PC-9 (cell line): ENCODE data around the gene SORCS2. TPM values are rescaled to one million over a fixed set of nuclear protein-coding genes. Genes with fewer than 3 reads are reported as not detected.

Source experiments
- BruUV-seq: library from RNA; stranded (reverse); fragments of 400-500 nt; replicated peaks from 2 replicates; lab custom pipeline; 2021; lab: Mats Ljungman, UMichigan
- CTCF ChIA-PET: fragments of 300-600 bp; sonication (Branson Sonifier 250); formaldehyde crosslinking; loops from one replicate; lab custom pipeline; 2022; ENCODE audit warnings: antibody characterized with exemption; lab: Charles Lee
- POLR2A ChIA-PET: fragments of 300-600 bp; sonication (Branson Sonifier 250); formaldehyde crosslinking; loops from one replicate; lab custom pipeline; 2022; ENCODE audit warnings: antibody characterized with exemption; ENCODE audit not compliant: unreplicated experiment; lab: Charles Lee
- DNase-seq, 2 experiments: peaks; one replicate each; pipeline versions ENCODE4 v3.0.0 to v3.0.0-alpha.2; 2015 to 2022; ENCODE audit warnings: mixed read lengths in 1 of 2
- H2AFZ ChIP-seq: fragments of 200-600 bp; sonication (generic); 2 replicates; pipeline ENCODE4 v1.8.1; 2017; ENCODE audit warnings: antibody characterized with exemption
- H3F3A ChIP-seq: fragments of 200-600 bp; sonication (generic); 2 replicates; pipeline ENCODE4 v1.8.1; 2017; ENCODE audit warnings: antibody characterized with exemption, mild to moderate bottlenecking, low read depth; ENCODE audit not compliant: insufficient read depth
- H3K27ac ChIP-seq: fragments of 200-600 bp; sonication (generic); 2 replicates; pipeline ENCODE4 v1.6.1; 2016; ENCODE audit warnings: mixed run types
- H3K27me3 ChIP-seq: fragments of 200-600 bp; sonication (generic); 2 replicates; pipeline ENCODE4 v1.6.1; 2016; ENCODE audit warnings: low read depth, mixed run types; ENCODE audit not compliant: insufficient read depth
- H3K36me3 ChIP-seq: fragments of 200-600 bp; sonication (generic); 2 replicates; pipeline ENCODE4 v1.6.1; 2016; ENCODE audit warnings: low read depth, mixed run types
- H3K4me1 ChIP-seq: fragments of 200-600 bp; sonication (generic); replicated peaks from 2 replicates; pipeline ENCODE4 v1.6.1; 2016; ENCODE audit warnings: mixed run types; ENCODE audit not compliant: insufficient read depth
- H3K4me2 ChIP-seq: fragments of 200-600 bp; sonication (generic); 2 replicates; pipeline ENCODE4 v1.6.1; 2017; ENCODE audit warnings: mixed run types
- H3K4me3 ChIP-seq: fragments of 200-600 bp; sonication (generic); 2 replicates; pipeline ENCODE4 v1.6.1; 2016; ENCODE audit warnings: mixed run types
- H3K79me2 ChIP-seq: fragments of 200-600 bp; sonication (generic); 2 replicates; pipeline ENCODE4 v1.6.1; 2017; ENCODE audit warnings: low read depth, mixed run types
- H3K9me2 ChIP-seq: fragments of 200-600 bp; sonication (generic); 2 replicates; pipeline ENCODE4 v1.8.1; 2017; ENCODE audit warnings: mild to moderate bottlenecking; ENCODE audit not compliant: insufficient read depth
- H3K9me3 ChIP-seq: fragments of 200-600 bp; sonication (generic); 2 replicates; pipeline ENCODE4 v1.8.1; 2016; ENCODE audit warnings: low read depth; ENCODE audit not compliant: insufficient read depth
- H4K20me1 ChIP-seq: fragments of 200-600 bp; sonication (generic); 2 replicates; pipeline ENCODE4 v1.8.1; 2017; ENCODE audit not compliant: insufficient read depth
- EZH2 ChIP-seq: fragments of 200-600 bp; sonication (generic); IDR thresholded peaks from 2 replicates; pipeline ENCODE4 v1.8.0; 2017; ENCODE audit warnings: antibody characterized with exemption, low read depth
- intact Hi-C: fragments of 100-400 bp; cut with micrococcal nuclease; formaldehyde crosslinking; loops from one replicate; pipeline ENCODE4 v1.10.0; 2022; ENCODE audit not compliant: unreplicated experiment
- total RNA-seq: library from RNA; stranded (reverse); gene quantifications from 2 replicates; pipeline ENCODE4 v1.2.3, GENCODE V29; 2021
- TF ChIP-seq, protein P1 (sequence below): fragments of 200-600 bp; sonication (generic); conservative IDR thresholded peaks from 2 replicates; pipeline ENCODE4 v1.6.1; 2017; ENCODE audit warnings: mixed run types, antibody characterized with exemption, mild to moderate bottlenecking, moderate library complexity

Gene SORCS2
- total RNA-seq, 1 experiment from 2014 or later, result 25.8 TPM

DNA sequence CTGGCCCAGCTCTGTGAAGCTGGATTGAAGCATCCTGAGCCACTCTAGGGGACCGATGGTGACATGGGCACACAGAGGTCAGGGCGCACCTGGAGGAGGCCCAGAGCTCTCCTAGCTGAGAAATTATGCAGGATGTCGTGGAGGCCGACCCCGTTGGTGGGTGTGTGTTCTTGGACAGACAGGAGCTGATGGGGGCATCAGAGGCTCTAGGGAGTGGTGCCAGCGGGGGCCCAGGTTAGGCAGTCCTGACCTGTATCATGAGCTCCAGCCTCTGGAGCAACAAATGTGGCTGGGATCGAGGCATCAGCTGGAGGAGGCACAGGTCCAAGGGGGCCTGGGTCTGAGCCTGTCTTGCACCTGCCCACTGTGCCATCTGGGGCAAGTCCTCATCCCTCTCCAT, 367.0 kb downstream of the SORCS2 start:
- Histone ChIP-seq H3K27ac (no peak overlapping the region), H3K27me3 (no peaks in the 10 kb centered on the region), H2AFZ (no peak overlapping the region), H3K79me2 (no peaks in the 10 kb centered on the region), H3K4me2 (no peak overlapping the region), H3K4me1 (no peaks in the 10 kb centered on the region), H3F3A (no peaks in the 10 kb centered on the region), H3K36me3 (no peaks in the 10 kb centered on the region), H3K4me3 (no peak overlapping the region), H4K20me1 (no peaks in the 10 kb centered on the region), H3K9me3 (no peaks in the 10 kb centered on the region), H3K9me2 (no peaks in the 10 kb centered on the region)
- DNase-seq, result no peak
- intact Hi-C loops, result no loop called here
- ChIA-PET POLR2A (no interaction called here), CTCF (no interaction called here)
- no TSS peak for BruUV-seq
- TF ChIP-seq EZH2, result no peak
- TF ChIP-seq, protein P1, sequence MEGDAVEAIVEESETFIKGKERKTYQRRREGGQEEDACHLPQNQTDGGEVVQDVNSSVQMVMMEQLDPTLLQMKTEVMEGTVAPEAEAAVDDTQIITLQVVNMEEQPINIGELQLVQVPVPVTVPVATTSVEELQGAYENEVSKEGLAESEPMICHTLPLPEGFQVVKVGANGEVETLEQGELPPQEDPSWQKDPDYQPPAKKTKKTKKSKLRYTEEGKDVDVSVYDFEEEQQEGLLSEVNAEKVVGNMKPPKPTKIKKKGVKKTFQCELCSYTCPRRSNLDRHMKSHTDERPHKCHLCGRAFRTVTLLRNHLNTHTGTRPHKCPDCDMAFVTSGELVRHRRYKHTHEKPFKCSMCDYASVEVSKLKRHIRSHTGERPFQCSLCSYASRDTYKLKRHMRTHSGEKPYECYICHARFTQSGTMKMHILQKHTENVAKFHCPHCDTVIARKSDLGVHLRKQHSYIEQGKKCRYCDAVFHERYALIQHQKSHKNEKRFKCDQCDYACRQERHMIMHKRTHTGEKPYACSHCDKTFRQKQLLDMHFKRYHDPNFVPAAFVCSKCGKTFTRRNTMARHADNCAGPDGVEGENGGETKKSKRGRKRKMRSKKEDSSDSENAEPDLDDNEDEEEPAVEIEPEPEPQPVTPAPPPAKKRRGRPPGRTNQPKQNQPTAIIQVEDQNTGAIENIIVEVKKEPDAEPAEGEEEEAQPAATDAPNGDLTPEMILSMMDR, result no peak

GRCh38 chr4:7559741-7560395, 367.5 kb downstream of the SORCS2 start:
- TF ChIP-seq EZH2, result no peak
- TF ChIP-seq, protein P1, result no peak
- ChIA-PET CTCF (no interaction called here), POLR2A (no interaction called here)
- H4K20me1 ChIP-seq, result no peaks in the 10 kb centered on the region
- no peaks in the 10 kb centered on the region for H3K9me3 ChIP-seq
- H3K27me3 ChIP-seq, result no peaks in the 10 kb centered on the region
- no peak overlapping the region for H3K27ac ChIP-seq
- H3K79me2 ChIP-seq, result no peaks in the 10 kb centered on the region
- no peaks in the 10 kb centered on the region for H3F3A ChIP-seq
- no peaks in the 10 kb centered on the region for H3K4me1 ChIP-seq
- H3K36me3 ChIP-seq, result no peaks in the 10 kb centered on the region
- no peak overlapping the region for H3K4me2 ChIP-seq
- no peaks in the 10 kb centered on the region for H3K9me2 ChIP-seq
- no TSS peak for BruUV-seq
- DNase-seq, result no peak
- no peak overlapping the region for H3K4me3 ChIP-seq
- H2AFZ ChIP-seq, result no peak overlapping the region
- intact Hi-C loops, result no loop called here

GRCh38 chr4:7561557-7561956, 369.2 kb downstream of the SORCS2 start:
- Histone ChIP-seq H3K27ac (no peak overlapping the region), H3K4me3 (no peak overlapping the region), H3K4me2 (no peak overlapping the region), H2AFZ (no peak overlapping the region), H3K36me3 (no peaks in the 10 kb centered on the region), H4K20me1 (no peaks in the 10 kb centered on the region), H3K27me3 (no peaks in the 10 kb centered on the region), H3F3A (no peaks in the 10 kb centered on the region), H3K79me2 (no peaks in the 10 kb centered on the region), H3K9me3 (no peaks in the 10 kb centered on the region), H3K4me1 (no peaks in the 10 kb centered on the region), H3K9me2 (no peaks in the 10 kb centered on the region)
- ChIA-PET CTCF (no interaction called here), POLR2A (no interaction called here)
- BruUV-seq, result no TSS peak
- intact Hi-C loops, result no loop called here
- TF ChIP-seq, protein P1, result no peak
- no peak for TF ChIP-seq EZH2
- no peak for DNase-seq
